BE2C (cell line): ENCODE measurements around the gene HDHD3.

ENCODE experiments used
- DNase-seq: peaks from one replicate; pipeline ENCODE4 v3.0.0-alpha.2; 2020
- H3K27me3 ChIP-seq: fragments of 250-450 bp; sonication (Bioruptor Pico); 2 replicates; pipeline ENCODE4 v1.5.1; 2020; ENCODE audit warnings: mild to moderate bottlenecking
- H3K36me3 ChIP-seq: fragments of 250-450 bp; sonication (Bioruptor Pico); 2 replicates; pipeline ENCODE4 v1.5.1; 2020; ENCODE audit warnings: mild to moderate bottlenecking
- H3K4me1 ChIP-seq: fragments of 250-450 bp; sonication (Bioruptor Pico); 2 replicates; pipeline ENCODE4 v1.5.1; 2020
- H3K4me3 ChIP-seq: 2 replicates; pipeline ENCODE4 v1.5.1; 2011; ENCODE audit warnings: low read depth, low read length
- H3K9me3 ChIP-seq: fragments of 250-450 bp; sonication (Bioruptor Pico); 2 replicates; pipeline ENCODE4 v1.5.1; 2020
- CTCF ChIP-seq: IDR thresholded peaks from 2 replicates; pipeline ENCODE4 v1.5.1; 2012; ENCODE audit warnings: mild to moderate bottlenecking, low read depth, low read length

HDHD3 gene

GRCh38 chr9:113373676-113374392 lies 3.0 kb downstream of the HDHD3 start:
- Histone ChIP-seq H3K36me3 (no peaks in the 10 kb centered on the region), H3K4me1 (no peaks in the 10 kb centered on the region), H3K4me3 (no peak overlapping the region), H3K27me3 (no peaks in the 10 kb centered on the region), H3K9me3 (no peaks in the 10 kb centered on the region)
- DNase-seq = no peak
- TF ChIP-seq CTCF = no peak

GRCh38 chr9:113373256-113373655 lies 3.5 kb downstream of the HDHD3 start:
- no peak overlapping the region for H3K4me3 ChIP-seq
- no peaks in the 10 kb centered on the region for H3K9me3 ChIP-seq
- H3K36me3 ChIP-seq = no peaks in the 10 kb centered on the region
- H3K27me3 ChIP-seq = no peaks in the 10 kb centered on the region
- DNase-seq = no peak
- no peaks in the 10 kb centered on the region for H3K4me1 ChIP-seq
- no peak for TF ChIP-seq CTCF

- no peak for DNase-seq
- no peak overlapping the region for H3K4me3 ChIP-seq
- no peaks in the 10 kb centered on the region for H3K9me3 ChIP-seq
- no peaks in the 10 kb centered on the region for H3K27me3 ChIP-seq
- no peaks in the 10 kb centered on the region for H3K36me3 ChIP-seq
- no peak for TF ChIP-seq CTCF
- no peaks in the 10 kb centered on the region for H3K4me1 ChIP-seq
Observed at GRCh38 chr9:113372059-113372458, 4.7 kb downstream of the HDHD3 start.

- no peak for DNase-seq
- H3K4me1 ChIP-seq = no peaks in the 10 kb centered on the region
- H3K9me3 ChIP-seq = no peaks in the 10 kb centered on the region
- H3K27me3 ChIP-seq = no peaks in the 10 kb centered on the region
- TF ChIP-seq CTCF = no peak
- no peak overlapping the region for H3K4me3 ChIP-seq
- H3K36me3 ChIP-seq = no peaks in the 10 kb centered on the region
Observed at GRCh38 chr9:113370806-113371325, 5.9 kb downstream of the HDHD3 start.

GRCh38 chr9:113369855-113370140 lies 7.0 kb downstream of the HDHD3 start:
- peaks cover 4% of the 10 kb centered on the region for H3K4me1 ChIP-seq
- H3K4me3 ChIP-seq = no peak overlapping the region
- H3K9me3 ChIP-seq = no peaks in the 10 kb centered on the region
- DNase-seq = no peak
- H3K27me3 ChIP-seq = no peaks in the 10 kb centered on the region
- H3K36me3 ChIP-seq = no peaks in the 10 kb centered on the region
- no peak for TF ChIP-seq CTCF

GRCh38 chr9:113368982-113369854 lies 7.6 kb downstream of the HDHD3 start:
- Histone ChIP-seq H3K9me3 (no peaks in the 10 kb centered on the region), H3K4me1 (peaks cover 4% of the 10 kb centered on the region), H3K36me3 (no peaks in the 10 kb centered on the region), H3K27me3 (no peaks in the 10 kb centered on the region), H3K4me3 (no peak overlapping the region)
- no peak for DNase-seq
- no peak for TF ChIP-seq CTCF
